Measurements from ENCODE around the gene PARVA. TPM values are rescaled to one million over a fixed set of nuclear protein-coding genes. Genes with fewer than 3 reads are reported as not detected.

PARVA gene
- total and polyA plus RNA-seq, 3 experiments from 2014 or later, result 0.07 to 0.59 (median 0.18) TPM

GRCh38 chr11:12478743-12479142 lies 101.4 kb downstream of the PARVA start:
- Mint-ChIP-seq H3K27ac (no peak overlapping the region), H3K9me3 (no peaks in the 10 kb centered on the region), H3K27me3 (peaks cover 5% of the 10 kb centered on the region in 2 donors), H3K36me3 (peaks cover 0 to 8% (median 0%) of the 10 kb centered on the region in 3 donors), H3K4me3 (no peak overlapping the region), H3K4me1 (no peaks in the 10 kb centered on the region)
- H3K27ac ChIP-seq (ENCODE audit: low read depth, low read length), result no peak overlapping the region
- ChIA-PET POLR2A (no interaction called here), CTCF (interaction anchor here (1.2 kb wide), 1 partner anchor 10 kb away, joined by 4 read pairs; no protein-coding TSS in a partner anchor)
- H3K4me3 ChIP-seq (ENCODE audit: low read length), result no peak overlapping the region
- no peaks in the 10 kb centered on the region for H3K4me1 ChIP-seq (ENCODE audit: insufficient read depth, low read length)
- no peaks in the 10 kb centered on the region for H3K9me3 ChIP-seq (ENCODE audit: low read length)
- H3K36me3 ChIP-seq (ENCODE audit: insufficient read depth, low read length), result no peaks in the 10 kb centered on the region
- no peak for DNase-seq
- no peaks in the 10 kb centered on the region for H3K27me3 ChIP-seq (ENCODE audit: insufficient read depth, low read length, poor library complexity, severe bottlenecking)

GRCh38 chr11:12480401-12480800 lies 103.0 kb downstream of the PARVA start:
- Mint-ChIP-seq H3K27ac (no peak overlapping the region), H3K27me3 (peaks cover 5 to 9% of the 10 kb centered on the region in 2 donors), H3K36me3 (peaks cover 0 to 8% (median 4%) of the 10 kb centered on the region in 3 donors), H3K9me3 (no peaks in the 10 kb centered on the region), H3K4me3 (no peak overlapping the region), H3K4me1 (no peaks in the 10 kb centered on the region)
- H3K4me1 ChIP-seq (ENCODE audit: insufficient read depth, low read length), result no peaks in the 10 kb centered on the region
- ChIA-PET POLR2A (no interaction called here), CTCF (interaction anchor here (0.6 kb wide), 1 partner anchor 937 kb away, joined by 3 read pairs; no protein-coding TSS in a partner anchor)
- no peaks in the 10 kb centered on the region for H3K9me3 ChIP-seq (ENCODE audit: low read length)
- DNase-seq, result no peak
- H3K36me3 ChIP-seq (ENCODE audit: insufficient read depth, low read length), result no peaks in the 10 kb centered on the region
- no peaks in the 10 kb centered on the region for H3K27me3 ChIP-seq (ENCODE audit: insufficient read depth, low read length, poor library complexity, severe bottlenecking)
- H3K4me3 ChIP-seq (ENCODE audit: low read length), result no peak overlapping the region
- no peak overlapping the region for H3K27ac ChIP-seq (ENCODE audit: low read depth, low read length)

GRCh38 chr11:12482839-12483238 lies 105.5 kb downstream of the PARVA start:
- no peaks in the 10 kb centered on the region for H3K9me3 ChIP-seq (ENCODE audit: low read length)
- POLR2A ChIA-PET, result no interaction called here
- Mint-ChIP-seq H3K36me3 (peaks cover 0 to 14% (median 4%) of the 10 kb centered on the region in 3 donors), H3K9me3 (peaks cover 0 to 4% (median 0%) of the 10 kb centered on the region in 5 donors), H3K4me1 (no peaks in the 10 kb centered on the region), H3K4me3 (no peak overlapping the region), H3K27me3 (peaks cover 6 to 22% of the 10 kb centered on the region in 2 donors), H3K27ac (no peak overlapping the region)
- no peak for DNase-seq
- H3K27me3 ChIP-seq (ENCODE audit: insufficient read depth, low read length, poor library complexity, severe bottlenecking), result no peaks in the 10 kb centered on the region
- H3K36me3 ChIP-seq (ENCODE audit: insufficient read depth, low read length), result no peaks in the 10 kb centered on the region
- no peak overlapping the region for H3K4me3 ChIP-seq (ENCODE audit: low read length)
- H3K27ac ChIP-seq (ENCODE audit: low read depth, low read length), result no peak overlapping the region
- no peaks in the 10 kb centered on the region for H3K4me1 ChIP-seq (ENCODE audit: insufficient read depth, low read length)
- CTCF ChIA-PET, result interaction anchor here (0.9 kb wide), 1 partner anchor 21 kb away, joined by 3 read pairs; no protein-coding TSS in a partner anchor

GRCh38 chr11:12483604-12484003 lies 106.2 kb downstream of the PARVA start:
- Histone ChIP-seq H3K27ac (ENCODE audit: low read depth, low read length) (no peak overlapping the region), H3K9me3 (ENCODE audit: low read length) (peaks cover 1% of the 10 kb centered on the region), H3K4me3 (ENCODE audit: low read length) (no peak overlapping the region), H3K27me3 (ENCODE audit: insufficient read depth, low read length, poor library complexity, severe bottlenecking) (no peaks in the 10 kb centered on the region), H3K36me3 (ENCODE audit: insufficient read depth, low read length) (no peaks in the 10 kb centered on the region), H3K4me1 (ENCODE audit: insufficient read depth, low read length) (no peaks in the 10 kb centered on the region)
- peaks cover 0 to 9% (median 5%) of the 10 kb centered on the region in 5 donors for H3K9me3 Mint-ChIP-seq
- no peak overlapping the region for H3K27ac Mint-ChIP-seq
- no peak overlapping the region for H3K4me3 Mint-ChIP-seq
- DNase-seq, result no peak
- peaks cover 6 to 22% of the 10 kb centered on the region in 2 donors for H3K27me3 Mint-ChIP-seq
- ChIA-PET CTCF (interaction anchor here (0.9 kb wide), 1 partner anchor 21 kb away, joined by 3 read pairs; no protein-coding TSS in a partner anchor), POLR2A (no interaction called here)
- H3K36me3 Mint-ChIP-seq, result peaks cover 0 to 17% (median 4%) of the 10 kb centered on the region in 3 donors
- H3K4me1 Mint-ChIP-seq, result no peaks in the 10 kb centered on the region

GRCh38 chr11:12485328-12485727 lies 108.0 kb downstream of the PARVA start:
- Mint-ChIP-seq H3K27ac (no peak overlapping the region), H3K27me3 (peaks cover 9 to 25% of the 10 kb centered on the region in 2 donors), H3K9me3 (peaks cover 7 to 19% (median 17%) of the 10 kb centered on the region in 5 donors), H3K36me3 (peaks cover 0 to 28% (median 4%) of the 10 kb centered on the region in 3 donors), H3K4me1 (no peaks in the 10 kb centered on the region), H3K4me3 (no peak overlapping the region)
- H3K27ac ChIP-seq (ENCODE audit: low read depth, low read length), result no peak overlapping the region
- ChIA-PET POLR2A (interaction anchor here (0.6 kb wide), 1 partner anchor 731 kb away, joined by 3 read pairs; no protein-coding TSS in a partner anchor), CTCF (no interaction called here)
- peaks cover 4% of the 10 kb centered on the region for H3K9me3 ChIP-seq (ENCODE audit: low read length)
- no peak overlapping the region for H3K4me3 ChIP-seq (ENCODE audit: low read length)
- H3K36me3 ChIP-seq (ENCODE audit: insufficient read depth, low read length), result no peaks in the 10 kb centered on the region
- no peak for DNase-seq
- no peaks in the 10 kb centered on the region for H3K4me1 ChIP-seq (ENCODE audit: insufficient read depth, low read length)
- H3K27me3 ChIP-seq (ENCODE audit: insufficient read depth, low read length, poor library complexity, severe bottlenecking), result no peaks in the 10 kb centered on the region

- H3K4me3 ChIP-seq (ENCODE audit: low read length), result no peak overlapping the region
- H3K9me3 Mint-ChIP-seq, result peaks cover 7 to 19% (median 17%) of the 10 kb centered on the region in 5 donors
These were observed 111.9 kb downstream of the PARVA start for GRCh38 chr11:12489246-12489772.

GRCh38 chr11:12494699-12495098 lies 117.3 kb downstream of the PARVA start:
- H3K9me3 Mint-ChIP-seq, result peaks cover 0 to under 1% (median under 1%) of the 10 kb centered on the region in 5 donors
- ChIA-PET CTCF (interaction anchor here (1.1 kb wide), 1 partner anchor 13 kb away, joined by 3 read pairs; no protein-coding TSS in a partner anchor), POLR2A (no interaction called here)
- H3K27me3 ChIP-seq (ENCODE audit: insufficient read depth, low read length, poor library complexity, severe bottlenecking), result no peaks in the 10 kb centered on the region
- no peaks in the 10 kb centered on the region for H3K36me3 ChIP-seq (ENCODE audit: insufficient read depth, low read length)
- H3K4me3 Mint-ChIP-seq, result no peak overlapping the region
- H3K4me1 Mint-ChIP-seq, result no peaks in the 10 kb centered on the region
- H3K4me1 ChIP-seq (ENCODE audit: insufficient read depth, low read length), result no peaks in the 10 kb centered on the region
- H3K36me3 Mint-ChIP-seq, result peaks cover 0 to 2% (median under 1%) of the 10 kb centered on the region in 3 donors
- no peaks in the 10 kb centered on the region for H3K9me3 ChIP-seq (ENCODE audit: low read length)
- no peak for DNase-seq
- H3K27ac Mint-ChIP-seq, result no peak overlapping the region
- H3K27me3 Mint-ChIP-seq, result peaks cover 0 to 11% of the 10 kb centered on the region in 2 donors
- no peak overlapping the region for H3K4me3 ChIP-seq (ENCODE audit: low read length)
- no peak overlapping the region for H3K27ac ChIP-seq (ENCODE audit: low read depth, low read length)

More at GRCh38 chr11:12489246-12489772, 111.9 kb downstream of the PARVA start:
- ChIA-PET POLR2A (no interaction called here), CTCF (no interaction called here)
- peaks cover 6 to 24% of the 10 kb centered on the region in 2 donors for H3K27me3 Mint-ChIP-seq
- H3K4me1 Mint-ChIP-seq, result no peaks in the 10 kb centered on the region
- H3K27ac Mint-ChIP-seq, result no peak overlapping the region
- H3K27me3 ChIP-seq (ENCODE audit: insufficient read depth, low read length, poor library complexity, severe bottlenecking), result no peaks in the 10 kb centered on the region
- peaks cover 0 to 25% (median 3%) of the 10 kb centered on the region in 3 donors for H3K36me3 Mint-ChIP-seq
- H3K36me3 ChIP-seq (ENCODE audit: insufficient read depth, low read length), result no peaks in the 10 kb centered on the region
- DNase-seq, result no peak
- no peaks in the 10 kb centered on the region for H3K4me1 ChIP-seq (ENCODE audit: insufficient read depth, low read length)
- H3K27ac ChIP-seq (ENCODE audit: low read depth, low read length), result no peak overlapping the region
- no peak overlapping the region for H3K4me3 Mint-ChIP-seq
- H3K9me3 ChIP-seq (ENCODE audit: low read length), result peaks cover 4% of the 10 kb centered on the region

- H3K27ac ChIP-seq (ENCODE audit: low read depth, low read length), result no peak overlapping the region
- Mint-ChIP-seq H3K27me3 (peaks cover 0 to 10% of the 10 kb centered on the region in 2 donors), H3K9me3 (no peaks in the 10 kb centered on the region), H3K36me3 (peaks cover 0 to 2% (median 0%) of the 10 kb centered on the region in 3 donors), H3K4me1 (no peaks in the 10 kb centered on the region), H3K27ac (peak overlapping the region in 1 of 8 donors; percentile 31), H3K4me3 (no peak overlapping the region)
- CTCF ChIA-PET, result no interaction called here
- DNase-seq, result no peak
- no peaks in the 10 kb centered on the region for H3K4me1 ChIP-seq (ENCODE audit: insufficient read depth, low read length)
- H3K9me3 ChIP-seq (ENCODE audit: low read length), result no peaks in the 10 kb centered on the region
- POLR2A ChIA-PET, result no interaction called here
- H3K36me3 ChIP-seq (ENCODE audit: insufficient read depth, low read length), result no peaks in the 10 kb centered on the region
- H3K27me3 ChIP-seq (ENCODE audit: insufficient read depth, low read length, poor library complexity, severe bottlenecking), result no peaks in the 10 kb centered on the region
- no peak overlapping the region for H3K4me3 ChIP-seq (ENCODE audit: low read length)
These were observed 119.0 kb downstream of the PARVA start for GRCh38 chr11:12496181-12497025.
